Ascending aorta (tissue), 2 donors: ENCODE measurements around the gene DUS1L. TPM values are rescaled to one million over a fixed set of nuclear protein-coding genes. Genes with fewer than 3 reads are reported as not detected.
A peak's percentile ranks its signal among the peaks of the same experiment; 100 is the strongest.

Experiments
- DNase-seq, 2 donors: peaks; one replicate each; pipeline ENCODE4 v3.0.0-alpha.2; 2019; ENCODE audit warnings: low spot score in 2 of 2
- H3K27ac ChIP-seq, 2 donors: fragments of 200-600 bp; sonication (generic); one replicate each; pipeline ENCODE4 v1.5.1; 2016 to 2017; ENCODE audit warnings: mild to moderate bottlenecking in 1 of 2
- H3K27me3 ChIP-seq: fragments of 200-600 bp; sonication (generic); one replicate; pipeline ENCODE4 v1.5.1; 2017
- H3K36me3 ChIP-seq, 2 donors: fragments of 200-600 bp; sonication (generic); one replicate each; pipeline ENCODE4 v1.5.1; 2016
- H3K4me1 ChIP-seq, 2 donors: fragments of 200-600 bp; sonication (generic); one replicate each; pipeline ENCODE4 v1.5.1; 2016 to 2017; ENCODE audit warnings: mild to moderate bottlenecking in 1 of 2
- H3K4me3 ChIP-seq, 2 donors: fragments of 200-600 bp; sonication (generic); one replicate each; pipeline ENCODE4 v1.5.1; 2016 to 2017; ENCODE audit warnings: mild to moderate bottlenecking in 1 of 2
- H3K9me3 ChIP-seq, 2 donors: fragments of 200-600 bp; sonication (generic); one replicate each; pipeline ENCODE4 v1.5.1; 2016
- intact Hi-C: fragments of 100-400 bp; cut with DNase I; formaldehyde crosslinking; loops from one replicate; pipeline ENCODE4 v1.15.1; 2023
- total RNA-seq: library from RNA; depleted of rRNA; stranded (reverse); fragments of >200 nt; gene quantifications from one replicate; pipeline ENCODE4 v1.1.0, GENCODE V29; 2016
- TF ChIP-seq, protein P1 (sequence below), 3 experiments: fragments of 200-600 bp in 2 of 3; fragments of 450-650 bp in 1 of 3; sonication (generic) in 2 of 3; IDR thresholded peaks; one replicate each; pipeline ENCODE4 v1.5.1; 2016 to 2019; ENCODE audit warnings: antibody characterized with exemption in 3 of 3, mild to moderate bottlenecking in 1 of 3, moderate library complexity in 1 of 3

The DUS1L gene
- total RNA-seq, 1 donor from 2014 or later, result 111 TPM

- DNase-seq, result peak in 1 of 2 donors; percentile 80
- TF ChIP-seq, protein P1, sequence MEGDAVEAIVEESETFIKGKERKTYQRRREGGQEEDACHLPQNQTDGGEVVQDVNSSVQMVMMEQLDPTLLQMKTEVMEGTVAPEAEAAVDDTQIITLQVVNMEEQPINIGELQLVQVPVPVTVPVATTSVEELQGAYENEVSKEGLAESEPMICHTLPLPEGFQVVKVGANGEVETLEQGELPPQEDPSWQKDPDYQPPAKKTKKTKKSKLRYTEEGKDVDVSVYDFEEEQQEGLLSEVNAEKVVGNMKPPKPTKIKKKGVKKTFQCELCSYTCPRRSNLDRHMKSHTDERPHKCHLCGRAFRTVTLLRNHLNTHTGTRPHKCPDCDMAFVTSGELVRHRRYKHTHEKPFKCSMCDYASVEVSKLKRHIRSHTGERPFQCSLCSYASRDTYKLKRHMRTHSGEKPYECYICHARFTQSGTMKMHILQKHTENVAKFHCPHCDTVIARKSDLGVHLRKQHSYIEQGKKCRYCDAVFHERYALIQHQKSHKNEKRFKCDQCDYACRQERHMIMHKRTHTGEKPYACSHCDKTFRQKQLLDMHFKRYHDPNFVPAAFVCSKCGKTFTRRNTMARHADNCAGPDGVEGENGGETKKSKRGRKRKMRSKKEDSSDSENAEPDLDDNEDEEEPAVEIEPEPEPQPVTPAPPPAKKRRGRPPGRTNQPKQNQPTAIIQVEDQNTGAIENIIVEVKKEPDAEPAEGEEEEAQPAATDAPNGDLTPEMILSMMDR (IDR thresholded peaks at IDR 0.05), result no peak
- intact Hi-C loops, result loop anchor here (2.0 kb wide), 2 partner anchors 13 to 29 kb away; partner anchors contain the start of genes CENPX, DUS1L and LRRC45
- peaks cover 47 to 63% of the 10 kb centered on the region in 2 donors for H3K36me3 ChIP-seq
- no peaks in the 10 kb centered on the region for H3K9me3 ChIP-seq
- no peaks in the 10 kb centered on the region for H3K27me3 ChIP-seq
- peak within 1 kb of the TSS; percentile 11 to 14 for H3K27ac ChIP-seq
- peak within 1 kb of the TSS; percentile 83 to 94 for H3K4me3 ChIP-seq
- H3K4me1 ChIP-seq, result peaks cover 18 to 19% of the 10 kb centered on the region in 2 donors
Measured at GRCh38 chr17:82051776-82052637, 13.6 kb downstream of the DUS1L start, which contains the start of the genes GPS1 and RFNG. GPS1 (plus strand) TSS chr17:82051898; CDS start chr17:82051932, 34 bp downstream. RFNG (minus strand) TSS chr17:82051811; CDS start chr17:82051766, 45 bp downstream.

DNA sequence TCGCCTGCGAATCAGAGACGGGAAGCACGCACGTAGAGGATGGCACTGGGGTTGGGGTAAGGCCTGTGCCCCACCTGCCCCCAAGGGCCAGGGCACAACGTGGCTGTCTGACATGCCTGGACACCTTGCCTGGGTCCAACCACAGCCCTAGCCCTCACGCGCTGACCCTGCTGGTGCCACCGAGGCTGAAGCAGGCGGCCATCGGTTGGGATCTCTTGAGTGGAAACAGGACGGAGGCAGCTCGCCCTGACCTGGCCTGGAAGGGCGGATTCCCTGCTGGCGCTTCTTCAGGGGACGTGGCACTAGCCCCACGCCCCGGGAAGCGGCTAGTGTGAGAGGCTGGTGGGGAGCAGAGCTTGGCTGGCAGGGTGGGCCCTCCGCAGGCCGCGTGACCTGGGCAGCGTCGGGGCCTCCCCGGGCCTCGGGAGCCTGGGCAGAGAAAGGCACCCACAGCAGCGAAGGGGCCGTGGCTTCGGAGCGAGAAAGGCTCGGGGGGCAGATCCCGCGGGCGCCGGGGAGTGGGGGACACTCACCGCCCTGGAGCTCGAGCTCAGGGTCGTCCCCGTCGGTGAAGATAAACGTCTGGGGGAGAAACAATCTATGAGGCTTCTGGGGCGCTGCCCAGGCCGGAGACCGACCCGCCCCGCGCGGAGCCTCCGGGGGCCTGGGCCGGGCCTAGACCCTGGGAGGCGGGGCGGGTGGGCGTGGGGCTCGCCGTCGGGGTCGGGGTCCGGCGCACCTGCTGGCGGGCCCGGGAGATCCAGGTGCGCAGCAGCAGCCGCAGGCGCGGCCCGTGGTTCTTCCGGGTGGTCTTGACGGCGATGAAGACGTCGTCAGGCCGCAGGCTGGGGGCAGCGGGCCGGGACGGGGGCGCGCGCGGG, 14.6 kb downstream of the DUS1L start:
- Histone ChIP-seq H3K9me3 (no peaks in the 10 kb centered on the region), H3K36me3 (peaks cover 38 to 55% of the 10 kb centered on the region in 2 donors), H3K4me3 (peak overlapping the region; percentile 83 to 94), H3K27me3 (no peaks in the 10 kb centered on the region), H3K27ac (peak overlapping the region; percentile 11 to 14), H3K4me1 (peaks cover 18 to 19% of the 10 kb centered on the region in 2 donors)
- DNase-seq, result no peak
- TF ChIP-seq, protein P1 (IDR thresholded peaks at IDR 0.05), result no peak
- intact Hi-C loops, result loop anchor here (2.0 kb wide), 2 partner anchors 14 to 28 kb away; partner anchors contain the start of genes CENPX, DUS1L and LRRC45

DNA sequence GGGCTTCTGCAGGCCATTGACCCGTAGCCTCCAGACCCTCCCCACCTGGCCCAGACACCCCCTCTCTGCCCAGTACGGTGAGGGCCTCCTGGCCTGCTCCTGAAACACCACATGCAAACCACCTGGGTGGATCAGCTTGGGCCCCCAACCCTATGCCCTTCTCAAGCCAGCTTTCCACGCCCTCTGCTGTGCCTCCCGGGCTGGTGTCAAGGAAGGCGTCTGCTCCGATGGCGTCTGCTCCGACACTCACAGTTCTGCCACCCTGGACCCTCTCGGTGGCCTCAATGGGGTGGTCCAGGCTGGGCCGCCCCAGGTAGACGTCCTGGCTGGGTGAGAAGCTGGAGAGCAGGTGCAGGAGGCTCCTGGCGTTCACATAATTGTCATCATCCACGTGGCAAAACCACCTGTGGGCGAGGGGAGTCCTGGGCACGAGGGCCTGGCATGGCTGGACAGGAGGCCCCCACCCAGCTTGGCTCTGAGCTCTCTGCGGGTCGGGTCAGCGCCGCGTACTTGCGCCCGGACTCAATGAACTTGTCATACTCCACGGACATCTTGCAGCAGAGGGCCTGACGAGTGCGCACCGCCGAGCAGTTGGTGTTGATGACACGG, 15.3 kb downstream of the DUS1L start:
- H3K36me3 ChIP-seq, result peaks cover 31 to 48% of the 10 kb centered on the region in 2 donors
- intact Hi-C loops, result loop anchor here (2.0 kb wide), 2 partner anchors 15 to 27 kb away; partner anchors contain the start of genes CENPX, DUS1L and LRRC45
- H3K4me1 ChIP-seq, result peaks cover 18 to 19% of the 10 kb centered on the region in 2 donors
- peak overlapping the region; percentile 83 to 94 for H3K4me3 ChIP-seq
- TF ChIP-seq, protein P1 (IDR thresholded peaks at IDR 0.05), result no peak
- no peak for DNase-seq
- no peaks in the 10 kb centered on the region for H3K9me3 ChIP-seq
- H3K27ac ChIP-seq, result peak overlapping the region in 1 of 2 donors; percentile 11
- H3K27me3 ChIP-seq, result no peaks in the 10 kb centered on the region

- Histone ChIP-seq H3K4me3 (no peak overlapping the region), H3K36me3 (peaks cover 24 to 41% of the 10 kb centered on the region in 2 donors), H3K27ac (no peak overlapping the region), H3K9me3 (no peaks in the 10 kb centered on the region), H3K4me1 (peaks cover 18 to 19% of the 10 kb centered on the region in 2 donors), H3K27me3 (no peaks in the 10 kb centered on the region)
- no peak for DNase-seq
- TF ChIP-seq, protein P1 (IDR thresholded peaks at IDR 0.05), result no peak
- intact Hi-C loops, result no loop called here
Measured at GRCh38 chr17:82049521-82049971, 16.1 kb downstream of the DUS1L start.

DNA sequence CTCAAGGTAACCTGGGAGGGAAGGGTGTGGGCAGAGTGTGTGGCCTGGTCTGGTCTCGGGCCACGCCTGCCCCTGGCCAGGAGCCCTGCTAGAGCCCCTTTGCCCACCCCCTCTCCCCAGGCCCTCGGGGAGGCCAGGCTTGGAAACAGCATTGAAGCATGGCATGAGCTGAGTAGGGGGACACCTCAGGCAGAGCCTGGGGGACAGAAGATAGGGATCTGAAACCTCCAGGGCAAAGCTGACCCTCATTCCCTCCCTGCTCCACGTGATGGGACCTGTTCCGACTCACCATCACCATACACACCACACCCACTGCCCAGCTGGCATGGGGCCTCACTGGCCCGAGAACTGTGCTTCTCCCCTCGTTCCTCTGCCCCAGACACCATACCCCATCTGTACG, 16.5 kb downstream of the DUS1L start:
- Histone ChIP-seq H3K27me3 (no peaks in the 10 kb centered on the region), H3K4me1 (peaks cover 18 to 19% of the 10 kb centered on the region in 2 donors), H3K36me3 (peaks cover 19 to 36% of the 10 kb centered on the region in 2 donors), H3K27ac (no peak overlapping the region), H3K4me3 (no peak overlapping the region), H3K9me3 (no peaks in the 10 kb centered on the region)
- intact Hi-C loops, result no loop called here
- no peak for DNase-seq
- TF ChIP-seq, protein P1 (IDR thresholded peaks at IDR 0.05), result no peak
